Left colon (tissue), 2 donors: ENCODE data around the gene MVD. TPM values are rescaled to one million over a fixed set of nuclear protein-coding genes. Genes with fewer than 3 reads are reported as not detected.

Experiments used
- ATAC-seq: fragments of 200-7000 bp; cut with Tn5 transposase; one replicate; pipeline ENCODE4 v1.9.1; 2020; ENCODE audit warnings: mild to moderate bottlenecking, moderate library complexity
- DNase-seq, 2 donors: peaks; one replicate each; pipeline ENCODE4 v3.0.0-alpha.2; 2020
- intact Hi-C, 2 donors: fragments of 100-400 bp; cut with DNase I in 1 of 2; cut with micrococcal nuclease in 1 of 2; formaldehyde crosslinking; loops; one replicate each; pipeline versions ENCODE4 v1.11.2 to v1.14.0; 2022; cut with DNase I, micrococcal nuclease
- total RNA-seq, 2 donors: library from RNA; stranded (reverse); fragmentation: NEBNext Ultra II Directional; extraction: Animal tissue kit (Norgen Biotek cat#: 25700); gene quantifications; one replicate each; pipeline ENCODE4 v1.2.1, GENCODE V29; 2021
- donor health status: DM: no; HTN: no; CAD: no.
- donor health status: DM: yes; HTN: yes; CAD: no.

MVD gene
- total RNA-seq, 2 donors from 2014 or later, result 74.3 to 191 TPM

DNA sequence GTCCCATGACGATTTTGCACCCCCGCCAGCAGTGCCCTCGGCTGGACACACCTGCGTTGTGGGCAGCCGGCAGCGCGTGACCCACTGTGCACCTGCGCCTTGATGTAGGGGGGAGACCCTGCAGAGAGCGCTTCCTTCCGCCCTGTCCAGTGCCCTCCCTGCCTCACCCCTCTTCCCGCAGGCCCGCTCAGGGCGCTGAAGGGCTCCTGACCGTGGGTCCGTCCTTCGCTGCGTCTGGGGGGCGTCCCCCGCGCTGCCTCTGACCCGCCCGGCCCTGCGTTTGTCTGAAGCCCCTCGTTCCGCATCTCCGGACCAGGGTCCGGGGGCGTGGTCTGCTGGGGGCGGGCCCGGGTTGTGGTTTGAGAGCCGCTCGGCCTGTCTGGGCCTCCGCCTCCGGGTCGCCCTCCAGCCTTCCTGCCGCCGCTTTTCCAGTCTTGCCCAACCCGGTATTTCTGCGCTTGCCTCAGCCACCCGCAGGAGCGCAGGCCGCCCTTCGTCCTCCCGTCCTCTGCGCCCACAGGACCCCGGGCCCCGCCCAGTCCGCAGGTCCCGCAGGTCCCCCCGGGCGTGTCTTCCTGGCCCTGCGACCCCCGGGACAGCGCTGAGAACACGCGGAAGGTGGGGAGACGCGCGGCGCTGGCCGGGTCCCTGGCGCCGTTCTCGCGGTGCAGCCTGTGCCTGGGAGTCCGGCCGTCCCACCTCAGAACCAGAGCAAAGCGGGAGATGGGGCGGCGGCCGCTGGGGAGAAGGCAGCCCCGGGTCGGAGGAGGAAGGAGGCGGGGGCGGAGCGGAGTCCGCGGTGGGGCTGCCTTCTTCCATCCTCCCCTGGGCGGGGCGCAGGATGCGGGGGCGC, 28.5 kb downstream of the MVD start:
- peak; percentile 69 for DNase-seq
- intact Hi-C loops, result no loop called here
- peak; percentile 30 for ATAC-seq

- intact Hi-C loops, result no loop called here
- DNase-seq (peak; percentile 65 to 72), ATAC-seq (peak; percentile 67)
Observed at GRCh38 chr16:88633684-88634140, 29.2 kb downstream of the MVD start.

- DNase-seq (no peak), ATAC-seq (no peak)
- intact Hi-C loops, result no loop called here
Observed at GRCh38 chr16:88632587-88632930, 30.3 kb downstream of the MVD start.

DNA sequence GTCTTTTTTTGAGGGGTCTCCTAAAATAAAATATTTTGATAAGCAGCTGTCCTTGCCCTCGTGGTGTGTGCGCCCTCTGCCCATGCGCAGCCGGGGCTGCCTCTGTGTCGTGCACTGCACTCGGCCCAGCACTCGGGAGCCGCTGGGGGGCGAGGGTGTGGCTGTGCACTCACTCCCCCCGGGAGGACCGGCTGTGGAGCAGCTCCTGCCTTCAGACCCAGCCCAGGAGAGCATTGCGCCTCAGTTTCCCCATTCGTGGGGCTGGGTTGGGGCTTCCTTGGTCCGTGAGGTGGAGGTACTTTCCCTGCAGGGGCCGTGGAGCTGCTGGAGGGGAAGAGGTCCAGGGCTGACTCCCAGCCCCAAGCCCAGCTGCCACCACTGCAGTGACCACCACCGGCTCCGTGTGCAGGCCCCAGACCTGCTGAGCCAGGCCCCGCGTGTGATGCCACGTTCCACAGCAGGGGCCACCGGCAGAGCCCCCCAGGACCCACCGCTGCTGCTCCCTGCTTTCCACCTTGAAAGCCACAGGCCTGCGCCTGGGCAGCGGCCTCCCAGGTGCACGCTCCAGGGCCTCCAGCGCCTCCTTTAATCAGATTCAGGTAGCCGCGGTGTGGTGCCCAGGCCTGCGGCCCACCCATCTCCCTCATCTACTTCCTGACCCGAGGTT, 30.8 kb downstream of the MVD start:
- ATAC-seq (no peak), DNase-seq (no peak)
- intact Hi-C loops, result no loop called here

DNA sequence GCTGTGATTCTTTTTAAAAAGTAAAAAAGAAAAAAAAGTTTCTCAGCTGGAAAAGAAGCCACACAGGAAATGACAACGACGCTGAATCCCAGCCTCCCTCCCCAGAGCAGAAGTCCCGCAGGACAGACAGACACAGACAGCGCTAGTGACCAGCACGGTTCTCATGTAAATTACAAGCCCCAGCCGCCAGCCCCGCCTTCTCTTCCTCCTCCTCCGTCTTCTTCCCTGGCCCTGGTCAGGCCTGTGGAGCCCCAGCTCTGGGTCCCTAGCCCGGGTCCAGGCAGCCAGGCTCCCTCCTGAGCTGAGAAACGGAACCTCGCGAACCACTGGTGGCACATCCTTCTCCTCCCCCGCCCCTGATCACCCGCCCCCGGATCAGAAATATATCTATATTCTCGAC, 31.5 kb downstream of the MVD start:
- DNase-seq (no peak), ATAC-seq (no peak)
- intact Hi-C loops, result no loop called here

DNA sequence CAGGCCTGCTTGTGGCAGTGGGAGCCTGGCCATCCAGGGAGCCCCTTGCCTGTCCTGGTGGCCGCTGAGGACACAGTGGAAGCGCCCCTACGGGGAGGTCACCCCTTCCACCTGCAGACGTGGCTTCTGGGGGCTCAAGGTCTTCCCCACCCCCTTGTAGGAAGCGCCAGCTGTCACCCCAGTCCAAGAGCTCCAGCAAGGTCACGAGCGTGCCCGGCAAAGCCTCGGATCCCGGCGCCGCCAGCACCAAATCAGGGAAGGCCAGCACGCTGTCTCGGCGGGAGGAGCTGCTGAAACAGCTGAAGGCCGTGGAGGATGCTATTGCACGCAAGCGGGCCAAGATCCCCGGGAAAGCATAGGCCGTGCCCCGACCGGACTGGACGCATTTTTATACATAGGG, 31.9 kb downstream of the MVD start:
- ATAC-seq (no peak), DNase-seq (no peak)
- intact Hi-C loops, result no loop called here

- no peak for DNase-seq
- no peak for ATAC-seq
- intact Hi-C loops, result no loop called here
Observed at GRCh38 chr16:88630433-88630832, 32.5 kb downstream of the MVD start.

DNA sequence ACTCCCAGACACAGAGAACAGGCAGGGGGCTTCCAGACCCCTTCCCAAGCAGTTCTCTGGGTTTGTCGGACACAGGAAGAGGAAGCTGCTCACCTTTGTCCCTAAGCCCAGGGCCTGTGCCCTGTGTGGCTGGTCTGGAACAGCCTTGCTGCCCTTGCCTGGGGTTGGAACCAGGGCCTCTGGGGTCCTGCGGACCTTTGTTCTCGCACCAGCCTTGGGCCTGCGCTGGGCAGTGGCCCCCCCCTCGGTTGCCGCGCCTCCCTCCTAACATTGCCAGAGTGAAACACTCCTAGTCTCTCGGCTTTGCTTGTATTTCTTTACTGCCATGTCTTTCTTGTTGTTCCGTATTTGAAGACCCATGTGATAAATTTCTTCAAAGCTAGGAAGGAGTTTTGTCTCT, 33.1 kb downstream of the MVD start:
- intact Hi-C loops, result no loop called here
- ATAC-seq, result no peak
- DNase-seq, result no peak

DNA sequence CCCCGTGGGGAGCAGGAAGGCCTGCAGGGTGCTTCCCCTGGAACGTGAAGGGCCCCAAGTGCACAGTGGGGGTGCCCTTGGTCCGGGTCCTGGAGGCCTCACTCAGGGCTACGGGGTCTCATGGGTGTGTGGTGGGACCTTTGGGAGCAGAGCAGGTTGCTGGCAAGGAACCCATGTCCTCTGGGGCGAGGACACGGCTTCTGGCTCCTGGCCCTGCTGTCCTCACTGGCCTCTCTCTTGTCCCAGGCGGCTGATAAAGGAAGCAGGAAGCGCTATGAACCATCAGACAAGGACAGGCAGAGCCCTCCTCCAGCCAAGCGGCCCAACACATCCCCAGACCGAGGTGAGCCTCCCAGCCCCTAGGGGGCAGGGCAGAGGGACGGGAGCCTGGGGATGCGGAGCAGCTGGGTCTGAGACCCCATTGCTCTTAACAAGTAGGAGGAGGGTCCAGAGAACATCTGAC, 34.3 kb downstream of the MVD start:
- ATAC-seq, result peak; percentile 17

DNA sequence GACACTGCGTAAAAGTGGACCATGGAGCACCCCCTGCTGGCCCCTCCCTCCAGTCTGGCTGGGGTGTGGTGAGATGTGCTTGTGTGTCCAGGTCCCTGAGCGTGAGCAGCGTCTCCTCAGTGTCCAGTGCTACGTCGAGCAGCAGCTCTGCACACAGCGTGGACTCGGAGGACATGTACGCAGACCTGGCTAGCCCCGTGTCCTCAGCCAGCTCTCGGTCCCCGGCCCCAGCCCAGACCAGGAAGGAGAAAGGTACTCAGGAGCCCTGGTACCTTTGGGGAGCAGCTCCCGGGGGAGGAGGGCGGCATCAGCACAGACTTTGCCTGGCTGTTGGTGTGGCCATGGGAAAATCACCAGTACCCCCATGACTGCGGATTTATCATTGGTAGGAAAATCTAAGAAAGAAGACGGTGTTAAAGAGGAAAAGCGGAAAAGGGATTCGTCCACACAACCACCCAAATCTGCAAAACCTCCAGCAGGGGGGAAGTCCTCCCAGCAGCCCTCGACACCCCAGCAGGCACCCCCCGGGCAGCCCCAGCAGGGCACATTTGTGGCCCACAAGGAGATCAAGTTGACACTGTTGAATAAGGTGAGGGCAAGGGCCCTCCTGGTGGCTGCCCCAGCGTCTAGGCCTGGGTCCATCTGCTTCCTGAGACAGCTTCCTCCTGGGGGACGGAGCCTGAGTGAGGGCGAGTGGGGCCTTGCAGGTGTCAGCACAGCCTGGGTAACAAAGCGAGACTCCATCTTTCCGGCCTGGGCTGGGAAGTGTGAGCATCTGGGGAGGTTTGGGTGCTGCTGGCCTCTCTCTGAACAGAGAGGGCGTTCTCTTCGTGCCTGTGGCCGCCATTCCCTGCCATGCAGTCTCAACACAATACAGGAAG, 35.1 kb downstream of the MVD start:
- intact Hi-C loops, result no loop called here
- ATAC-seq, result no peak

More for the DNA sequence above, 34.3 kb downstream of the MVD start:
- intact Hi-C loops, result no loop called here
- no peak for DNase-seq

DNA sequence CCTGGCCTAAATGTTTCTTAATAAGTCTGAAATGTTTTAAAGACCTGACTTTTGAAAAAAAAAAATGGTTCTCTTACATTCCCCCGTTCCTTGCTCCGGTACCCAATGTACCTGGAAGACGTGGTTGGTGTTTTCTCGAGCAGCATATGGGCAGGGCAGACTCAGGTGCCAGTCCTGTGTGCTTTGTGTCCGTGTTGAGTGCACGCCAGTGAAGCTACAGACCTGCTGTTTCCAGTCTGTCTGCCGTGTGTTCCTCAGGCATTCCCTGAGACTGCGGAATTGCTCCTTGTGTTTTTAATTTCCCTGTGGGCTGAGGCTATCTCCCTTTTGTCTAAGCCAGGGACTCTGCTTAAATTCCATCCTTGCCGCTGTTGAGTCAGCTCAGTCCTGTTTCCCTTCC, 36.2 kb downstream of the MVD start:
- no peak for ATAC-seq
- intact Hi-C loops, result no loop called here

More for the DNA sequence above, 35.1 kb downstream of the MVD start:
- no peak for DNase-seq

GRCh38 chr16:88624977-88625576, 37.8 kb downstream of the MVD start:
- ATAC-seq (no peak), DNase-seq (no peak)
- intact Hi-C loops, result no loop called here

More for the DNA sequence above, 36.2 kb downstream of the MVD start:
- no peak for DNase-seq

GRCh38 chr16:88624481-88624880, 38.4 kb downstream of the MVD start:
- ATAC-seq, result no peak

DNA sequence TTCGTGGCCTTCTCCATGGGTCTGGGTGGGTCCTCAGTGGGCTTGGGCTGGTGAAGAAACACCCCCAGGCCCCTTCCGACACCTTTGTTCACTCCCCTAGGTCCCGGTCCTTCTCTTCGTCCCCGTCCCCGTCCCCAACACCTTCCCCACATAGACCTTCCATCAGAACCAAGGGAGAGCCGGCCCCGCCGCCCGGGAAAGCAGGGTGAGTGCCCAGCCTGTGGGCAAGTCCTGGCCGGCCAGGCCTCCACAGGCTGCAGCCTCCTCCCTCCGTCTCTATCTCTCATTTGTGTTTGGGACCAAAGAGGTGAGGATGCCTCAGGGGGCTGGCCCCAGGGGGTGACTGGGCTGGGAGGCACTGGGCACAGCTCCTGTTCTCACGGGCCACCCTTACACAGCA, 39.0 kb downstream of the MVD start:
- ATAC-seq, result no peak

More at GRCh38 chr16:88624481-88624880, 38.4 kb downstream of the MVD start:
- no peak for DNase-seq
- intact Hi-C loops, result no loop called here

DNA sequence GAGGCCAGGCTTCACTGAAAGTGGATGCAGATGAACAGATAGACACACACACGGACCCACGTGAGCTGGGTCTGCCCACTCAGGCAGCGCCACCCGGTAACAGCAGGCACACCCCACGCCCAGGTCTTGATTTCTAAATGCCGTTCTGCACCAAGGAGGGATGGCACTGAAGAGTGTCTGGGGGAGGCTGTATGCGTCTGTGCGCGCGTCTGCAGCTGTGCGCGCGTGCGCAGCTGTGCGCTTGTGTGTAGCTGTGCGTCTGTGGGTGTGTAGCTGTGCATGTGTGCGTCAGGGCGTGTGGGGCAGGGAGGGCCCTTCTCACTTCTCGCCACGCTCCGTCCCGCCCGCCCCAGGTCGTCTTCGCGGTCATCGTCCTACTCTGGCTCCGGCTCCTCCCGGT, 40.0 kb downstream of the MVD start:
- intact Hi-C loops, result no loop called here
- ATAC-seq, result no peak
- no peak for DNase-seq

More for the DNA sequence above, 39.0 kb downstream of the MVD start:
- intact Hi-C loops, result no loop called here
- DNase-seq, result no peak

DNA sequence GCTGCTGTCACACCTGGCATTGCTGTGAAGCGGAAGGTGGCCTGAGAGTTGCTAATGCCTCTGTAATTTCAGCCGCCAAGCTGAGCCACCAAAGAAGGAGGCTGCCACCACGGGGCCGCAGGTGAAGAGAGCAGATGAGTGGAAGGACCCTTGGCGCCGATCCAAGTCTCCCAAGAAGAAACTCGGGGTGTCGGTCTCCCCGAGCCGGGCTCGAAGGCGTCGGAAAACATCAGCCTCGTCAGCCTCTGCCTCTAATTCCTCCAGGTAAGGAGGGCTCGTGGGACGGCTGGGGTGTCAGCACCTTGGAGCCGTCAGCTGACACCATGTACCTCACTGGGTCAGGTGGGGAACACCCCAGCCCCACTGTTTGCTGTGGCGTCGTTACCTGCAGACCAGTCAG, 40.8 kb downstream of the MVD start:
- ATAC-seq (no peak), DNase-seq (no peak)
- intact Hi-C loops, result no loop called here

GRCh38 chr16:88619859-88620815, 42.8 kb downstream of the MVD start:
- DNase-seq, result no peak
- ATAC-seq, result peak; percentile 20
- intact Hi-C loops, result no loop called here
